Endodermal cell (in vitro differentiated cells): ENCODE results near the gene GNAQ. TPM values are rescaled to one million over a fixed set of nuclear protein-coding genes. Genes with fewer than 3 reads are reported as not detected.

Source experiments
- DNase-seq: peaks from one replicate; pipeline ENCODE4 v3.0.0-alpha.2; 2017
- H3K27ac ChIP-seq: 2 replicates; pipeline ENCODE4 v1.5.1; 2013; ENCODE audit warnings: mild to moderate bottlenecking, low read depth, low read length, moderate library complexity
- H3K27me3 ChIP-seq: 2 replicates; pipeline ENCODE4 v1.6.1; 2013; ENCODE audit warnings: mild to moderate bottlenecking, low read length, moderate library complexity; ENCODE audit not compliant: insufficient read depth, control insufficient read depth, poor library complexity, severe bottlenecking
- H3K36me3 ChIP-seq: 2 replicates; pipeline ENCODE4 v1.7.0; 2013; ENCODE audit warnings: mild to moderate bottlenecking, low read length, moderate library complexity; ENCODE audit not compliant: control insufficient read depth, insufficient read depth
- H3K4me1 ChIP-seq: one replicate; pipeline ENCODE4 v1.7.0; 2013; ENCODE audit warnings: low read length; ENCODE audit not compliant: control insufficient read depth, insufficient read depth
- H3K4me3 ChIP-seq: 2 replicates; pipeline ENCODE4 v1.5.1; 2013; ENCODE audit warnings: mild to moderate bottlenecking, low read length, moderate library complexity
- H3K9ac ChIP-seq: 2 replicates; pipeline ENCODE4 v1.6.1; 2013; ENCODE audit warnings: mild to moderate bottlenecking, low read length, moderate library complexity; ENCODE audit not compliant: poor library complexity, severe bottlenecking; ENCODE audit errors: extremely low read depth
- H3K9me3 ChIP-seq: 2 replicates; pipeline ENCODE4 v1.6.1; 2013; ENCODE audit warnings: mild to moderate bottlenecking, low read length, moderate library complexity; ENCODE audit not compliant: control insufficient read depth
- H3K27ac Mint-ChIP-seq: 2 replicates; pipeline ENCODE4 v1.8.0; 2020; ENCODE audit warnings: mixed read lengths
- H3K27me3 Mint-ChIP-seq: 2 replicates; pipeline ENCODE4 v1.8.0; 2021; ENCODE audit warnings: mild to moderate bottlenecking, mixed read lengths; ENCODE audit not compliant: insufficient read depth
- H3K36me3 Mint-ChIP-seq: 2 replicates; pipeline ENCODE4 v1.8.0; 2020; ENCODE audit warnings: low read depth, mixed read lengths
- H3K4me1 Mint-ChIP-seq: 2 replicates; pipeline ENCODE4 v1.8.0; 2020; ENCODE audit warnings: mixed read lengths
- H3K4me3 Mint-ChIP-seq: 2 replicates; pipeline ENCODE4 v1.8.0; 2020; ENCODE audit warnings: mild to moderate bottlenecking, moderate library complexity, mixed read lengths
- H3K9me3 Mint-ChIP-seq: 2 replicates; pipeline ENCODE4 v1.8.0; 2020; ENCODE audit warnings: mild to moderate bottlenecking, mixed read lengths
- CTCF ChIP-seq: fragments of 200-600 bp; sonication (generic); conservative IDR thresholded peaks from 2 replicates; pipeline ENCODE4 v1.5.0; 2021; ENCODE audit warnings: antibody characterized with exemption, mild to moderate bottlenecking
- WGBS, 2 experiments: methylation state at CpG; one replicate each; pipeline versions ENCODE4 v1.1.5 to v1.1.7; 2013; ENCODE audit warnings: missing lambda C conversion rate in 2 of 2, mixed read lengths in 1 of 2; ENCODE audit not compliant: insufficient coverage in 1 of 2, insufficient read length in 1 of 2; 5-methylcytosine and 5-hydroxymethylcytosine counted together
- total RNA-seq, 2 donors: library from RNA; stranded (reverse); fragmentation: NEBNext Ultra II Directional in 1 of 2; extraction: Animal tissue kit (Norgen Biotek cat#: 25700) in 1 of 2; gene quantifications; 2 replicates in 1 of 2; 3 replicates in 1 of 2; pipeline ENCODE4 v1.2.1, GENCODE V29; 2021

The GNAQ gene
- total RNA-seq, 2 donors from 2014 or later: 46.0 to 57.6 TPM

GRCh38 chr9:77892955-77893514 lies 138.6 kb downstream of the GNAQ start:
- Mint-ChIP-seq H3K27me3 (no peaks in the 10 kb centered on the region), H3K36me3 (peaks cover 11% of the 10 kb centered on the region), H3K4me1 (peaks cover 27% of the 10 kb centered on the region), H3K27ac (no peak overlapping the region), H3K9me3 (no peaks in the 10 kb centered on the region), H3K4me3 (no peak overlapping the region)
- H3K4me3 ChIP-seq: no peak overlapping the region
- no peak for TF ChIP-seq CTCF
- DNase-seq: no peak
- H3K9ac ChIP-seq: no peak overlapping the region
- H3K27me3 ChIP-seq: no peaks in the 10 kb centered on the region
- H3K36me3 ChIP-seq: no peaks in the 10 kb centered on the region
- no peak overlapping the region for H3K27ac ChIP-seq
- peaks cover 5% of the 10 kb centered on the region for H3K4me1 ChIP-seq
- no peaks in the 10 kb centered on the region for H3K9me3 ChIP-seq
- 94 to 96% methylated on average over 2 to 3 of the region's 3 CpGs for WGBS, 2 experiments

- DNase-seq: peak; percentile 63
- Histone ChIP-seq H3K27me3 (no peaks in the 10 kb centered on the region), H3K4me1 (peaks cover 5% of the 10 kb centered on the region), H3K9ac (no peak overlapping the region), H3K36me3 (no peaks in the 10 kb centered on the region), H3K9me3 (no peaks in the 10 kb centered on the region), H3K4me3 (no peak overlapping the region), H3K27ac (no peak overlapping the region)
- H3K27ac Mint-ChIP-seq: peak overlapping the region; percentile 27
- no peak for TF ChIP-seq CTCF
- WGBS, 2 experiments: 2 to 10% methylated on average over 1 of the region's 1 CpG
- no peak overlapping the region for H3K4me3 Mint-ChIP-seq
- H3K4me1 Mint-ChIP-seq: peaks cover 27% of the 10 kb centered on the region
- H3K27me3 Mint-ChIP-seq: no peaks in the 10 kb centered on the region
- H3K9me3 Mint-ChIP-seq: no peaks in the 10 kb centered on the region
- peaks cover 11% of the 10 kb centered on the region for H3K36me3 Mint-ChIP-seq
Observed at GRCh38 chr9:77892171-77892570, 139.4 kb downstream of the GNAQ start.

- H3K4me1 Mint-ChIP-seq: peaks cover 27% of the 10 kb centered on the region
- Histone ChIP-seq H3K27ac (no peak overlapping the region), H3K9ac (no peak overlapping the region), H3K4me1 (peaks cover 5% of the 10 kb centered on the region), H3K27me3 (no peaks in the 10 kb centered on the region), H3K36me3 (no peaks in the 10 kb centered on the region), H3K4me3 (no peak overlapping the region), H3K9me3 (no peaks in the 10 kb centered on the region)
- DNase-seq: no peak
- no peaks in the 10 kb centered on the region for H3K9me3 Mint-ChIP-seq
- WGBS, 2 experiments: 94 to 100% methylated on average over 2 to 7 of the region's 8 CpGs
- H3K27ac Mint-ChIP-seq: no peak overlapping the region
- H3K4me3 Mint-ChIP-seq: no peak overlapping the region
- no peaks in the 10 kb centered on the region for H3K27me3 Mint-ChIP-seq
- no peak for TF ChIP-seq CTCF
- peaks cover 11% of the 10 kb centered on the region for H3K36me3 Mint-ChIP-seq
Observed at GRCh38 chr9:77891128-77891800, 140.3 kb downstream of the GNAQ start.
